SK-N-SH treated with all-trans-retinoic acid at 6 μM for 48 hours (cell line): Measurements from ENCODE around the gene NTM.

Experiments
- CSDC2 ChIP-seq: fragments of 250-450 bp; sonication (Bioruptor Pico); IDR thresholded peaks from 2 replicates; pipeline ENCODE4 v1.5.0; 2020; ENCODE audit warnings: mild to moderate bottlenecking, moderate library complexity
- GLIS3 ChIP-seq: fragments of 250-450 bp; sonication (Bioruptor Pico); IDR thresholded peaks from 2 replicates; pipeline ENCODE4 v1.5.0; 2020; ENCODE audit warnings: mild to moderate bottlenecking, moderate library complexity
- ISL1 ChIP-seq: fragments of 250-450 bp; sonication (Bioruptor Pico); IDR thresholded peaks from 2 replicates; pipeline ENCODE4 v2.1.2; 2022; ENCODE audit warnings: mild to moderate bottlenecking, moderate library complexity
- PPARA ChIP-seq: fragments of 250-450 bp; sonication (Bioruptor Pico); IDR thresholded peaks from 2 replicates; pipeline ENCODE4 v1.5.0; 2020; ENCODE audit warnings: mild to moderate bottlenecking, borderline replicate concordance
- ZFP3 ChIP-seq: fragments of 250-450 bp; sonication (Bioruptor Pico); IDR thresholded peaks from 2 replicates; pipeline ENCODE4 v1.5.0; 2020; ENCODE audit warnings: mild to moderate bottlenecking, moderate library complexity
- ZFP30 ChIP-seq: fragments of 450-650 bp; formaldehyde crosslinking; IDR thresholded peaks from 2 replicates; pipeline ENCODE4 v1.5.0; 2022; ENCODE audit warnings: mild to moderate bottlenecking, moderate library complexity
- ZNF70 ChIP-seq: fragments of 450-650 bp; formaldehyde crosslinking; IDR thresholded peaks from 2 replicates; pipeline ENCODE4 v1.5.0; 2020; ENCODE audit warnings: mild to moderate bottlenecking, moderate library complexity
- TF ChIP-seq, protein P1 (sequence below): fragments of 250-450 bp; sonication (Bioruptor Pico); IDR thresholded peaks from 2 replicates; pipeline ENCODE4 v1.5.0; 2020; ENCODE audit warnings: mild to moderate bottlenecking, moderate library complexity

DNA sequence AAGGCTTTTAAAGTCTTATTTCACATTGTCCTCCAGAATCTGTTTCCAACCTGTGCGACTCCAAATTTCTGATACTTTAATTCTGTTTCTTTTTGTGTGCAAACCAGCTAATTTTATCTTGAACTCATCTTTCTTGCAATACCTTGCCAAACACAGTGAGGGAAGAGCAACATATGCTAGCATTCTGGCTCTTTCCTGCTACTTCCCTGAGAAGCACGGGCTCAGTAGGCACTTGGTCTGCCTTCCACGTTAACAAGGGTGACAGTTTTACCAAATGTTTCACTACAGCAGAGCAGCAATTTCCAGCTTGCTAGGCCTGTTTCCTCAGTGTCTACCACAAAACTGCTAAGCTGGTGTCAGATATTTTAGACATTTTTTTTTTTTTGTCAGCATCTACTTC lies 405.8 kb downstream of the NTM start:
- no peak for TF ChIP-seq PPARA (CRISPR knock-in tag)
- no peak for TF ChIP-seq ZFP30 (CRISPR knock-in tag)
- TF ChIP-seq GLIS3 (CRISPR knock-in tag), result no peak
- TF ChIP-seq, protein P1, sequence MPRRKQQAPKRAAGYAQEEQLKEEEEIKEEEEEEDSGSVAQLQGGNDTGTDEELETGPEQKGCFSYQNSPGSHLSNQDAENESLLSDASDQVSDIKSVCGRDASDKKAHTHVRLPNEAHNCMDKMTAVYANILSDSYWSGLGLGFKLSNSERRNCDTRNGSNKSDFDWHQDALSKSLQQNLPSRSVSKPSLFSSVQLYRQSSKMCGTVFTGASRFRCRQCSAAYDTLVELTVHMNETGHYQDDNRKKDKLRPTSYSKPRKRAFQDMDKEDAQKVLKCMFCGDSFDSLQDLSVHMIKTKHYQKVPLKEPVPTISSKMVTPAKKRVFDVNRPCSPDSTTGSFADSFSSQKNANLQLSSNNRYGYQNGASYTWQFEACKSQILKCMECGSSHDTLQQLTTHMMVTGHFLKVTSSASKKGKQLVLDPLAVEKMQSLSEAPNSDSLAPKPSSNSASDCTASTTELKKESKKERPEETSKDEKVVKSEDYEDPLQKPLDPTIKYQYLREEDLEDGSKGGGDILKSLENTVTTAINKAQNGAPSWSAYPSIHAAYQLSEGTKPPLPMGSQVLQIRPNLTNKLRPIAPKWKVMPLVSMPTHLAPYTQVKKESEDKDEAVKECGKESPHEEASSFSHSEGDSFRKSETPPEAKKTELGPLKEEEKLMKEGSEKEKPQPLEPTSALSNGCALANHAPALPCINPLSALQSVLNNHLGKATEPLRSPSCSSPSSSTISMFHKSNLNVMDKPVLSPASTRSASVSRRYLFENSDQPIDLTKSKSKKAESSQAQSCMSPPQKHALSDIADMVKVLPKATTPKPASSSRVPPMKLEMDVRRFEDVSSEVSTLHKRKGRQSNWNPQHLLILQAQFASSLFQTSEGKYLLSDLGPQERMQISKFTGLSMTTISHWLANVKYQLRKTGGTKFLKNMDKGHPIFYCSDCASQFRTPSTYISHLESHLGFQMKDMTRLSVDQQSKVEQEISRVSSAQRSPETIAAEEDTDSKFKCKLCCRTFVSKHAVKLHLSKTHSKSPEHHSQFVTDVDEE (CRISPR knock-in tag), result no peak
- no peak for TF ChIP-seq CSDC2 (CRISPR knock-in tag)
- no peak for TF ChIP-seq ISL1 (CRISPR knock-in tag)
- TF ChIP-seq ZFP3, result no peak
- no peak for TF ChIP-seq ZNF70
